GM04504 (cell line): ENCODE measurements around the gene HS6ST1.
"Not testable (repeated sequence)": the region's sequence is repeated elsewhere in the genome, so short reads cannot be mapped to it uniquely, and the experiment has no call there.

ENCODE experiments used
- DNase-seq: peaks from one replicate; pipeline ENCODE4 v3.0.0-alpha.2; 2012; ENCODE audit warnings: low read depth

HS6ST1 gene

DNA sequence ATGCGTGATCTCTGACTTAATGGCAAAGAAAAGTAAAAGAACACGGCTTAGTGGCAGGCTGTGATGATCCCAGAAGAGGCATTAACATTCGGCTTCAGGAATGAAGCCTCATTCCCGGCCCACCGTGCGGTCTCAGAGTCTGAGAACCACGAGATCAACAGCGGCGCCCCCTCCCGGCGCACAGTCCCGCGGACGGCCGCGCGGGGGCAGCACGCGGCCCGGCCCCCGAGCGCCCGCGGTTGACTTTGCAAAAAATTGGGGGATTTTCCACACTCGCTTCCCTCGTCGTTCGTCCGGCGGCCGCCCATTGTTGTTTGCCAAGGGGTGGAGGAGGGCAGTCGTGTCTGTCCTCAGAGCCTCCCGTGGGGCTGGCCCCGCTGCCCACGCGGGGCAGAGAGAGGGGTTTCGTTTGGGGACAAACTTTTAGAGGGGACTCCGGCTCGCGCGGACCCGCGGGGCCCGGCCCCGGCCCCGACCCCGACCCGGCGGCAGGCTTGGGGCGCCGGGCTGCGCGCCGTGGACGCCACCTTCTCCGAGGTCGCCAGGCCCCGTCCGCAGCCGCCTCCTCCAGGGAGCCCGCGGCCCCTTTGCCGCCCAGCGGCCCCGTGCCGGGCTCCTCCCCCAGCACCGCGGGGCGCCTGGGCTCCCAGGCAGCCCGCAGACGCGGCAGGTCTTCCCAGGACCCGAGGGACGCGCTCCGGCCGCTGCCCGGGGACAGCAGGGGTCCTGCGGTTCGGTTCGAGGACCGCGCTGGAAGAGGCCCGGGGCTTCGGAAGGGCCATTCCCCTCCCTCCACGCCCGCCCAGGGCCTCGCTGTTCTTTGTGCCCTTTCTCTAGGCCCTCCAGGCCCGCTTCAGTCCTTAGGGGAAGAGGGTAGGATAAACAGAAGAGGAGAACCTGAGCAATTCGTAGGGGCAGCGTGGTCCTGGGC is 3.4 kb upstream of the HS6ST1 start:
- peak; percentile 69 for DNase-seq

DNA sequence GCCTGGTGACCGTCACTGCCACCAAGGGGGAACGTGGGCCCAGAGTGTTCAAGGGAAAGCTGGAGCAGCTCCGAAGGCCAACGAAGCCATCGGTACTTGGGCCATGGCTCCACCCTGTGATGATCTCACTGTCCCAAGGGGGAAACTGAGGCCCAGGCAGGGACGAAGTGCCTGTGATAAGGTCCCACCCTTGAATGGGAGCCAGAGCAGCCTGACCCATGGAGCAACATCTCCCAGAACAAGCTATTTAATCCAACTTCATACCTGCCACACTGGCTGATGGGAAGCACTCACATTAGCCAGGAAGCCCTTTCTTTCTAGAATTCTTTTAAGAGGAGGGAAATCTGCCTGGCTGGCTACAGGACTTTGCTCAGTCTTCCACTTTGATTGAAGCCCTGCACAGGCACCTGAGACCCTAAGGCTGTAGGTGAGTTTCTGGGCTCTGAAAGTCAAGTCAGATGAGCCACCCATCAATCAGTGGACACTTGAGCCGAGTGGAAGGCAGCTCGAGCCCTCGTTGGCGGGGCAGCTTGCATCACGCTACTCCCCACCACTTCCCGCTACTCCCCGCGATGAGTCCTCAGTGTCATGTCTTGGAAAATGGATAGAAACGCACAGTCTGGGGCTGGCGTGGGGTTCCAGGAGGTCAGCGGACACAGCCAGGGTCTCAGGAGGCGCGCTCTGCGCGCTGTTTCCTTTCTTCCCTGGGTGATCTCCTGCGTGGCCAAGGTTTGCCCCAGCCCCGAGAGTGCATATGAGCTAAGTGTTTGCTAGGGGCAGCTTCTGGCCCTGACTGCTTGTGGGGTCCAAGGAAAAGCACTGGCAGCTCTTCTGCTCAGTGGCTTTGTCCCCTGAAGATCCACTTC is 2.5 kb upstream of the HS6ST1 start:
- DNase-seq, result no peak

DNA sequence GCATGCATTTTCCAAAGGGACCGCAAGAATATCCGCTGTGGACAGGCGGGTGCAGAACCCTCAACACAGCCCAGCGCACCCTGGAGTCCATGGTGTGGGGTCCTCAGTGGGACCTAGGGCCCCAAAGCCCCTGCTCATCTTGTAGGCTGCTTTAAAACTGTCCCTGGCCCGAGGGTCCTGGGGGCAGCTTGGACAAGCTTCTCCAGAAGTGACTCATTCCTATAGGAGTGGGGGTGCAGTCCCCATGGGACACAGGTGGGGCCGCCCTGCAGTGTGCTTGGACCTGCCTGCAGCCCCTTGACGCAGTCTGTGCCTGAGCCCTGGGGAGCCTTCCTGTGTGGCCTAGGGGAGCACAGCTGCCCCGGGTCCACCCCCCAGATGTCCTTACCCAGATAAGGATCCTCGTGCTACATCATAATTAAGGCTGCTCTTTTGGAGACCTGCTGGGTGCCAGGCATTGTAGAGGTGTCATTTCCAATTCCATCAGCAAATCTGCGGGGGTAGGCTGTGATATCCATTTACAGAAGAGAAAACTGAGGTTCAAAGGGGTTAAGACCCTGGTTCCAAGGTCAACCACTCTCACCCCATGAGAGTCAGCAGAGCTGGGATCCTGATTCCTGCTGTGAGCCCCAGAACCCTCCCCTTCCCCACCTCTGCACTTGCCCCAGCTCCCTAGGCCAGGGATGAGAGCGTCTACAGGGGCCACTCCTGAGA is 1.7 kb upstream of the HS6ST1 start:
- no peak for DNase-seq

GRCh38 chr2:128319631-128320191 is 1.0 kb upstream of the HS6ST1 start:
- DNase-seq, result no peak

GRCh38 chr2:128318245-128318644 is 423 bp downstream of the HS6ST1 start:
- DNase-seq, result not testable (repeated sequence)

DNA sequence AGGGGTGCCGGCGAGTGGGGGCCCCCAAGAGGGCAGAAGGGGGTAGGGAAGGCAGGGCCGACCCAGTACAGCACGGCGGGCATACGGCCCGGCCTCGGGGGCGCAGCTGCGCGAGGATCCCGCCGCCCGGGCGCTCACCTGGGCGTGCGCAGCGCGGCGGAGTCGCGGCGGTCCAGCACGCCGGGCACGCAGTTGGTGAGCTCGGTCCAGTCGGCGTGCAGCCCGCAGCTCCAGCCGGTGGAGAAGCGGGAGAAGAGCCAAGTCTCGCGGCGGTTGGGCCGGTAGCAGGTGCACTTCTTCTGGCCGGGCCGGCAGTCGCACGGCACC is 806 bp downstream of the HS6ST1 start:
- DNase-seq, result not testable (repeated sequence)

DNA sequence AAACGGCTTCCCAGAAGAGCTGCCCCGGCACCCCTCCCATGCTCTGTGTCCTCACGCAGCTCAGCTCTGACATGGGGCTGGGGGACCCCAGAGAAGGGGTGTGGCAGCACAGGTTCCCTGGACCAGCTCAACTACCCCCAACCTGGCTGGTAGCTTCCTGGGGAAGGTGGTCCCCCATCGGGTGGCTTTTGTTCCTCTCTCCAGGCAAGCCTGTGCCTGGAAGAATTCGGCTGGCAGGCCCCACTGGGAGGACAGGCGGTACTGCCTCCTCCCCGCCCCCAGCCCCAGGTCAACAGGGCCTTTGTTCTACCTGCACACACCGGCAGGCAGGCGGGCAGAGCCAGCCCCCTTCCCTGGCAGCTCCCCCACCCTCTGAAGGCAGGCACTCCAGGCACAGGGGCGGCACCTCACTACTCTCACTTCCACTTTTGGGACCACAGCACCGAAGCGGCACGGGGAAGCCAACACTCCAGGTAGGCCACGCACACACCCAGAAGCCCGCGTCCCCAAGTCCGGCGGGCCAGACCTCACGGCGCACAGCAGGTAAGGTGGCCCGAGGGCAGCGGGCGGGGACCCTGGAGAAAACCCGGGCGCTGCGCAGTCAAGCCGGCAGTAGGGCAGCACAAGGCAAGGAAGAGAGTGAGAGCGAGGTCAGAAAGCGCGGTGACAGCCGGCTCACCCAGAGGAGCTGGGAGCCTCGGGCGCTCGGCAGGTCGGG is 1.3 kb downstream of the HS6ST1 start:
- DNase-seq, result no peak

GRCh38 chr2:128316777-128317180 is 1.9 kb downstream of the HS6ST1 start:
- DNase-seq, result no peak

GRCh38 chr2:128315829-128316776 is 2.6 kb downstream of the HS6ST1 start:
- DNase-seq, result no peak

- DNase-seq, result no peak
Observed at GRCh38 chr2:128315122-128315828, 3.4 kb downstream of the HS6ST1 start.

- no peak for DNase-seq
Observed at GRCh38 chr2:128314348-128315121, 4.1 kb downstream of the HS6ST1 start.

DNA sequence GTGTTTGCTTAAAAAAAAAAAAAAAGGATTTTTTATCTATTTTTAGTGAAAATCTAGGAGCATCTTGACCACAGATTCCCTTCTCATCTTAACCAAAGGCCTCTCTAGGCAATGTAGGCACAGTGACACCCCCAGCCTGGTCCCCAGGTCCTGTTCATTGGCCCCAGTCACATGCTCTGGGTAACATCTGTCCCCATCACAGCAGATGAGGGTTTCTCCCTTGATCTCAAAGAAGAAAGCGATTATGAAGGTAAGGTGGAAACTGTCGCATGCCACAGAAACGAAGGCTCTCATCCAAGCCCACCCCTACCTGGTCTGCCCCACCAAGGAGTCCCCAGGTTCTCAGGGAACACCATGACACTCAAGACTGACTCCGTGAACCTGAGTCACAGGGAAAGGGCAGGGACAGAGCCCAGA is 4.7 kb downstream of the HS6ST1 start:
- no peak for DNase-seq

DNA sequence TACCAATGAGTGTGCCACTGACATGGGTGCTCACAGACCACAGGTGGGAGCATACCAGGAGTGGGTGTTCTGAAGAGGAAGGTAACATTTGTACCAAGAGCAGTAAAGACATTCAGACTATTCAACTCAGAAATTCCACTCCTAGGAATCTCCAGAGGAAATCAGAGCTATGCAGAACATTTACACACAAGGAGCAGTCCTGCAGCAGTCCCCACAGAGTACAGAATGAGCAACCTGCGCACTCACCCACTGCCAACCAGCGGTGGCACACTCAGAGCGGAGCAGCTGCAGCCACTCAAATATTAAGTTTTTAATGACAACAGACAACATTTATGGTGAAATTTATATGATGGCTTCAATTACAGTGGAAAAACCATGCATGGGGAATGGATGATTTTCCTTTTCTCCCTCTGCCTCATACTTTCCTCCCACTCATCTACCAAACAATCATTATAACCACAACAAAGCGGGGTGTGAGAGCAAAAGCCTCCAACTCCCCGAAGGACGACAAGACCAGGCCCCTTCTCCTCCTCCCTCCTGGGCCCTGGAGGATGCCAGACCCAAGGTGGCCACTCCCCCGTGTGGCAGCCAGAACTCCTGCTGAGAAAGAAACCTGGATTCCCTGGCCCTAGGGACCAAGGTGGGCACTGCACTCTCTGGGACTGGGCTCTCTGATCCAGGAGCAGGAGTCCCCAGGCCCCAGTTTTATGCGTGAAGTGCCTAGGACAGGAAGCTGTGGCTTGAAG is 5.4 kb downstream of the HS6ST1 start:
- DNase-seq, result no peak

GRCh38 chr2:128312411-128312810 is 6.3 kb downstream of the HS6ST1 start:
- DNase-seq, result no peak

GRCh38 chr2:128311755-128312341 is 6.8 kb downstream of the HS6ST1 start:
- no peak for DNase-seq

GRCh38 chr2:128311216-128311754 is 7.4 kb downstream of the HS6ST1 start:
- DNase-seq, result no peak

DNA sequence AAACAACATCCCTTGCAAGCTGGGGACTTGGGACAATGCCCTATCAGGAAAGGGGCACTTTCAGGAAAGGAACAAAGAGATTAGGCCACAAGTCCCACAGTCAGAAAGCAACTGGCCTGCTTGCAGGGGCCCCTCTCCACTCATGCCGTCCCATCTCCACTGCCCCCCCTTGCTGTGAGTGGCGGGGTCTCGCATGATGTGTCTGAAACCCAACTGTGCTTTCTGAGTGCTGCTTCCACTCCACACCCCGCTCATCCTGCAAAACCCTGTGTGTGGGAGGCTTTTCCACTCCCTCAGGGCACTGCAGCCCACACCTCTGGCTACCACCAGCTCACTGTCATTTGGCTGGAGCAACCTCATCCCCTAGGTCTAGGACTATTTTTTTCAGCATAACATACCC is 7.9 kb downstream of the HS6ST1 start:
- DNase-seq, result no peak
